Measurements from ENCODE around the gene ITPRID1. TPM values are rescaled to one million over a fixed set of nuclear protein-coding genes. Genes with fewer than 3 reads are reported as not detected.

Gene ITPRID1
- total RNA-seq, 3 donors from 2014 or later = 1.7 to 2.4 (median 2.3) TPM

- Histone ChIP-seq H3K9me3 (no peaks in the 10 kb centered on the region), H3K36me3 (ENCODE audit: low read depth) (no peaks in the 10 kb centered on the region), H3K4me3 (no peak overlapping the region), H3K4me1 (ENCODE audit: low read depth) (no peaks in the 10 kb centered on the region)
- ATAC-seq (no peak), DNase-seq (no peak)
- TF ChIP-seq CTCF (IDR thresholded peaks at IDR 0.05) = no peak
- intact Hi-C loops (cut with DNase I, micrococcal nuclease) = no loop called here
These were observed 185.2 kb downstream of the ITPRID1 start for GRCh38 chr7:31699050-31699449.

- no peaks in the 10 kb centered on the region for H3K36me3 ChIP-seq (ENCODE audit: low read depth)
- no peak for TF ChIP-seq CTCF (IDR thresholded peaks at IDR 0.05)
- ATAC-seq (no peak), DNase-seq (no peak)
- H3K4me3 ChIP-seq = no peak overlapping the region
- H3K9me3 ChIP-seq = no peaks in the 10 kb centered on the region
- intact Hi-C loops (cut with DNase I, micrococcal nuclease) = no loop called here
- H3K4me1 ChIP-seq (ENCODE audit: low read depth) = no peaks in the 10 kb centered on the region
These were observed 188.5 kb downstream of the ITPRID1 start for GRCh38 chr7:31702354-31702753.

- intact Hi-C loops (cut with DNase I, micrococcal nuclease) = no loop called here
- Histone ChIP-seq H3K36me3 (ENCODE audit: low read depth) (no peaks in the 10 kb centered on the region), H3K9me3 (no peaks in the 10 kb centered on the region), H3K4me3 (no peak overlapping the region), H3K4me1 (ENCODE audit: low read depth) (no peaks in the 10 kb centered on the region)
- TF ChIP-seq CTCF (IDR thresholded peaks at IDR 0.05) = no peak
- no peak for DNase-seq
- ATAC-seq = no peak
These were observed 191.5 kb downstream of the ITPRID1 start for GRCh38 chr7:31705377-31705776.

GRCh38 chr7:31707089-31707488 is 193.2 kb downstream of the ITPRID1 start:
- H3K9me3 ChIP-seq = no peaks in the 10 kb centered on the region
- H3K4me1 ChIP-seq (ENCODE audit: low read depth) = no peaks in the 10 kb centered on the region
- no peak overlapping the region for H3K4me3 ChIP-seq
- ATAC-seq (no peak), DNase-seq (no peak)
- TF ChIP-seq CTCF (IDR thresholded peaks at IDR 0.05) = no peak
- no peaks in the 10 kb centered on the region for H3K36me3 ChIP-seq (ENCODE audit: low read depth)
- intact Hi-C loops (cut with DNase I, micrococcal nuclease) = no loop called here

Other genes with a start within 250 kb of the ITPRID1 start
- gene NEUROD6, start 173.4 kb upstream of the ITPRID1 start, total RNA-seq = not detected
- not detected for gene PPP1R17, start 173.1 kb downstream of the ITPRID1 start, total RNA-seq